Measurements from ENCODE around the gene MTHFR.

MTHFR gene

DNA sequence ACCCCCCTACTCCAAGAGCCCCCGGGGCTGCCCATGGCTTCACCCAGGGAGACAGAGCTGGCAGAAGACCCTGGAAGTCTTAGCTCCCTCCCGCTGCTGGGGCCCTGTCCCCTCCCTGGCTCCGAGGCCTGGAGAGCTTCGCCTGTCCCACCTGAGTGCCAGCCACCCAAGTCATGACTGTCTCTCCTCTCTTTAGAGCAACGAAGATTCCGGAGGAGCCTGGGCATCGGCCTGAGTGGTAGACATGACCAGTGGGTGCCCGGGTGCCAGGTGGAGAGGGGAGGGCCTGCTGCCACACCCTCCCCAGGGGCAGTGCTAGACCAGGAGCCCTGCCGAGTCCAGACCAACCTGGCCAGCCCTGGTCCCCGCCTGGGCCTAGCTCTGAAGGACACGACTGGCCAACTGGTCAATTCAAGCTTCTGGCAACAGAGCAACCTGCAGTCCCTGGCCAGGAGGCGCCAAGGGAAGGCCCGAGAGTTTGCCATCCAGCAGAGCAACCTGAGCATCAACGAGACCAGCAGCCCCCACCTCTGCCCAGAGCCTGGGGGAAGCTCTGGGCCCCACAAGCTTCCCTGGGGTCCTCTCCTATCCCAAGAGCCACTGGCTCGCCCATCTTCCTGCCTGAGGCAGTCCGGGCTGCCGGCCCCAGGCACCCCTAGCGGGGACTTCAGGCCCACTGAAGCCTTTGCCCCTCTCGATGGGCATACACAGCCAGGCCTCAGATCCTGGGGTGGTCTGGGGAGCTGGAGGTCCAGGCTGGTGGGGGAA, 39.9 kb downstream of the MTHFR start:
- Histone ChIP-seq H2BK5ac (ENCODE audit: low read length) (no peak overlapping the region), H3K56ac (ENCODE audit: low read length) (no peak overlapping the region), H3K36me3 (ENCODE audit: control insufficient read depth, insufficient read depth, low read length) (no peaks in the 10 kb centered on the region), H3K27me3 (ENCODE audit: insufficient read depth, low read length, poor library complexity) (no peaks in the 10 kb centered on the region), H3K18ac (ENCODE audit: low read length) (no peak overlapping the region), H4K8ac (ENCODE audit: low read depth, low read length) (no peak overlapping the region), H3K79me2 (ENCODE audit: control insufficient read depth, insufficient read depth, low read length) (no peaks in the 10 kb centered on the region), H3K27ac (ENCODE audit: low read depth, low read length) (no peak overlapping the region), H3K23ac (ENCODE audit: low read length) (no peak overlapping the region), H3K79me1 (ENCODE audit: low read length) (no peaks in the 10 kb centered on the region), H2AK5ac (ENCODE audit: low read length) (no peak overlapping the region), H2BK15ac (replicated peaks; ENCODE audit: low read depth) (no peak overlapping the region), H3K4me3 (ENCODE audit: low read length) (no peak overlapping the region), H3K4me2 (ENCODE audit: low read length) (no peak overlapping the region), H2BK120ac (ENCODE audit: low read depth, low read length) (no peak overlapping the region), H3K9ac (ENCODE audit: low read length) (no peak overlapping the region), H4K5ac (ENCODE audit: low read length) (no peak overlapping the region), H3K4me1 (ENCODE audit: control insufficient read depth, low read depth, low read length) (no peaks in the 10 kb centered on the region), H3K4ac (ENCODE audit: low read depth, low read length) (no peak overlapping the region)
- no CpG with 5 or more reads among the region's 19 CpGs for WGBS (ENCODE audit: extremely low coverage, insufficient coverage, low lambda C conversion rate)
- DNase-seq, result no peak

DNA sequence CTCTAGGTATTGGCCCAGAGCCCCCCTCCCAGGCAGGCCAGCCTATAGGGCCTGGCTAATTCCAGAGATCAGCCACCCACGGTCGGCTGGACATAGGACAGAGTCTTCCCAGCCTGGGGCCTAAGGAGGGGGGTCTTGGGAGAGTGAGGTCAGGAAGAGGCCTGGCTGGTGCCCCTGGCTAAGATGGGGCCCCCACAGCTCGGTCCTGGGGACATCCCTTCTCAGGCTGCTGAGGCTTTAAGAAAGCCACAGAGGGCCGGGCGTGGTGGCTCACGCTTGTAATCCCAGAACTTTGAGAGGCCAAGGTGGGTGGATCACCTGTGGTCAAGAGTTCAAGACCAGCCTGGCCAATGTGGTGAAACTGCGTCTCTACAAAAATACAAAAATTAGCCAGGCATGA, 41.2 kb downstream of the MTHFR start:
- no peak overlapping the region for H3K9ac ChIP-seq (ENCODE audit: low read length)
- no peak overlapping the region for H3K4me2 ChIP-seq (ENCODE audit: low read length)
- no peaks in the 10 kb centered on the region for H3K36me3 ChIP-seq (ENCODE audit: control insufficient read depth, insufficient read depth, low read length)
- H4K5ac ChIP-seq (ENCODE audit: low read length), result no peak overlapping the region
- H3K79me1 ChIP-seq (ENCODE audit: low read length), result no peaks in the 10 kb centered on the region
- no peak overlapping the region for H4K8ac ChIP-seq (ENCODE audit: low read depth, low read length)
- H3K27me3 ChIP-seq (ENCODE audit: insufficient read depth, low read length, poor library complexity), result no peaks in the 10 kb centered on the region
- H2BK15ac ChIP-seq (replicated peaks; ENCODE audit: low read depth), result no peak overlapping the region
- no CpG with 5 or more reads among the region's 7 CpGs for WGBS (ENCODE audit: extremely low coverage, insufficient coverage, low lambda C conversion rate)
- no peak overlapping the region for H3K4me3 ChIP-seq (ENCODE audit: low read length)
- H3K18ac ChIP-seq (ENCODE audit: low read length), result no peak overlapping the region
- H3K56ac ChIP-seq (ENCODE audit: low read length), result no peak overlapping the region
- H3K4ac ChIP-seq (ENCODE audit: low read depth, low read length), result no peak overlapping the region
- H3K79me2 ChIP-seq (ENCODE audit: control insufficient read depth, insufficient read depth, low read length), result no peaks in the 10 kb centered on the region
- H2BK120ac ChIP-seq (ENCODE audit: low read depth, low read length), result no peak overlapping the region
- H3K4me1 ChIP-seq (ENCODE audit: control insufficient read depth, low read depth, low read length), result no peaks in the 10 kb centered on the region
- H2BK5ac ChIP-seq (ENCODE audit: low read length), result no peak overlapping the region
- H3K23ac ChIP-seq (ENCODE audit: low read length), result no peak overlapping the region
- H3K27ac ChIP-seq (ENCODE audit: low read depth, low read length), result no peak overlapping the region
- H2AK5ac ChIP-seq (ENCODE audit: low read length), result no peak overlapping the region
- DNase-seq, result no peak

DNA sequence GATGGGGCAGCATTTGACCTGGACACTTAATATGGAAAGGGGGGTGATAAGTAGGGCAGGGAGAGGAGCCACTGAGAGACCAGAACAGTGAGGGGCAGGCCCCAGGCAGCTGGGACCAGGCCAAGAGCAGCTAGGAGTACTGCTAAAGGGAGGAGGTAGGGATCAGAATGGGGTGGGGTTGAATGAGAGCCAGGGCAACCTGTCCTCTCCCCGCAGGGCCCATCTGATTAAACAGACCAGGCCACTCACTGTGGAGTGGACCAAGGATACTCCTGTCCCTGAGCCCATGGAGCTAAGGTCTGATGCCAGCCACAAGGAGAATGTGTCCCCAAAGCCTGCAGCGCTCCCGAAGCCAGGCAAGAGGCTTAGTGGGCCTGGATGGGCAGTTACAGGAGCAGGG, 41.6 kb downstream of the MTHFR start:
- Histone ChIP-seq H3K36me3 (ENCODE audit: control insufficient read depth, insufficient read depth, low read length) (no peaks in the 10 kb centered on the region), H3K4ac (ENCODE audit: low read depth, low read length) (no peak overlapping the region), H3K27me3 (ENCODE audit: insufficient read depth, low read length, poor library complexity) (no peaks in the 10 kb centered on the region), H4K8ac (ENCODE audit: low read depth, low read length) (no peak overlapping the region), H3K79me1 (ENCODE audit: low read length) (no peaks in the 10 kb centered on the region), H3K4me3 (ENCODE audit: low read length) (no peak overlapping the region), H3K4me1 (ENCODE audit: control insufficient read depth, low read depth, low read length) (no peaks in the 10 kb centered on the region), H3K23ac (ENCODE audit: low read length) (no peak overlapping the region), H3K79me2 (ENCODE audit: control insufficient read depth, insufficient read depth, low read length) (no peaks in the 10 kb centered on the region), H3K4me2 (ENCODE audit: low read length) (no peak overlapping the region), H2BK120ac (ENCODE audit: low read depth, low read length) (no peak overlapping the region), H3K18ac (ENCODE audit: low read length) (no peak overlapping the region), H3K56ac (ENCODE audit: low read length) (no peak overlapping the region), H3K27ac (ENCODE audit: low read depth, low read length) (no peak overlapping the region), H3K9ac (ENCODE audit: low read length) (no peak overlapping the region), H2BK5ac (ENCODE audit: low read length) (no peak overlapping the region), H2BK15ac (replicated peaks; ENCODE audit: low read depth) (no peak overlapping the region), H2AK5ac (ENCODE audit: low read length) (no peak overlapping the region), H4K5ac (ENCODE audit: low read length) (no peak overlapping the region)
- no CpG with 5 or more reads among the region's 3 CpGs for WGBS (ENCODE audit: extremely low coverage, insufficient coverage, low lambda C conversion rate)
- DNase-seq, result no peak

DNA sequence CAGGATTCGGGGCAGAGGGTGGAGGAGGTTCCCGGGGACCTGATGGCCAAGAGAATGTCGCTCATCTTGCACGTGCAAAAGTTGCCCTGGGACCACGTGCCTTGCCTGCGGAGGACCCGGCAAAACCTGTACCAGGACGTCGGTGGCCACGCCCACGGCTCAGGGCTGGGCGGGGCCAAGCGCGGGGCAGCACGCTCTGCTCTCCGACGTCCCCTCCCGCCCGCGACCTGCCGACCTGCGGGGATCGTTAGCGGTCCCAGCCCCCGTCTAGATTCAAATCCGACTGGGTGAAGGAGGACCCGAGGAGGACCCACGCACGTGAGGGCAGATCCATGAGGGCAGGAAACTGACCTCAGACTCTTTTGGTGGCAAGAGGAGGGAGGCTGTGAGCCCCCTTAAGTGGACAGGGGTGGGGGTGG, 43.8 kb downstream of the MTHFR start, which contains the start of gene C1orf167:
Gene C1orf167 (plus strand): TSS at position 206 of the 419 bp plus-strand sequence. CDS start 2,208 bp downstream, outside the sequence.
- Histone ChIP-seq H3K18ac (ENCODE audit: low read length) (no peak within 1 kb of the TSS), H2AK5ac (ENCODE audit: low read length) (no peak within 1 kb of the TSS), H3K79me2 (ENCODE audit: control insufficient read depth, insufficient read depth, low read length) (no peaks in the 10 kb centered on the region), H3K9ac (ENCODE audit: low read length) (no peak within 1 kb of the TSS), H3K4me3 (ENCODE audit: low read length) (no peak within 1 kb of the TSS), H3K79me1 (ENCODE audit: low read length) (no peaks in the 10 kb centered on the region), H3K23ac (ENCODE audit: low read length) (no peak within 1 kb of the TSS), H3K27ac (ENCODE audit: low read depth, low read length) (no peak within 1 kb of the TSS), H4K5ac (ENCODE audit: low read length) (no peak within 1 kb of the TSS), H3K4me2 (ENCODE audit: low read length) (peak within 1 kb of the TSS; percentile 48), H3K36me3 (ENCODE audit: control insufficient read depth, insufficient read depth, low read length) (no peaks in the 10 kb centered on the region), H4K8ac (ENCODE audit: low read depth, low read length) (no peak within 1 kb of the TSS), H3K4me1 (ENCODE audit: control insufficient read depth, low read depth, low read length) (no peaks in the 10 kb centered on the region), H3K4ac (ENCODE audit: low read depth, low read length) (no peak within 1 kb of the TSS), H2BK15ac (replicated peaks; ENCODE audit: low read depth) (no peak within 1 kb of the TSS), H2BK5ac (ENCODE audit: low read length) (no peak within 1 kb of the TSS), H3K27me3 (ENCODE audit: insufficient read depth, low read length, poor library complexity) (no peaks in the 10 kb centered on the region), H3K56ac (ENCODE audit: low read length) (peak within 1 kb of the TSS; percentile 64), H2BK120ac (ENCODE audit: low read depth, low read length) (no peak within 1 kb of the TSS)
- DNase-seq, result peak; percentile 52
- no CpG with 5 or more reads among the region's 29 CpGs for WGBS (ENCODE audit: extremely low coverage, insufficient coverage, low lambda C conversion rate)

DNA sequence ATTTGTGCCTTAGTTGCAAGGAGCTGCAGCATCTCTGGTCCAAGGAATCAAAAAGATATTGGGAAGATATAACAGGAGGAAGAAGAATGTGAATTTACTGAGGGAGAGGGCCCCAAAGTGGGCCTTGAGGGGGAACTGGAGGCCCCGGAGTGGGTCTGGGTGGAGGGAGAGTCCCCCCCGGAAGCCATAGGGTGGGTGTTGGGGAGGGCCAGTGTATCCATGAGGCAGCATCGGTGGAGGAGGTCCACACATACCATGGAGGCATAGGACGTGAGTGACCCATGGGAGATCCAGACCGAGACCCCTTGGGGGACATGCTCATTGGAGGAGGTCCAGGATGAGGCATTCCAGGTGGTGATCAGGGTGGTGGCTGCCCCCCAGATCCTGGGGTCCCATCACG, 44.5 kb downstream of the MTHFR start:
- Histone ChIP-seq H2AK5ac (ENCODE audit: low read length) (no peak overlapping the region), H3K23ac (ENCODE audit: low read length) (no peak overlapping the region), H3K56ac (ENCODE audit: low read length) (no peak overlapping the region), H3K4me3 (ENCODE audit: low read length) (no peak overlapping the region), H2BK15ac (replicated peaks; ENCODE audit: low read depth) (no peak overlapping the region), H2BK5ac (ENCODE audit: low read length) (no peak overlapping the region), H3K27ac (ENCODE audit: low read depth, low read length) (no peak overlapping the region), H3K18ac (ENCODE audit: low read length) (no peak overlapping the region), H2BK120ac (ENCODE audit: low read depth, low read length) (no peak overlapping the region), H4K5ac (ENCODE audit: low read length) (no peak overlapping the region), H3K79me2 (ENCODE audit: control insufficient read depth, insufficient read depth, low read length) (no peaks in the 10 kb centered on the region), H3K4me1 (ENCODE audit: control insufficient read depth, low read depth, low read length) (no peaks in the 10 kb centered on the region), H3K4ac (ENCODE audit: low read depth, low read length) (no peak overlapping the region), H3K27me3 (ENCODE audit: insufficient read depth, low read length, poor library complexity) (no peaks in the 10 kb centered on the region), H3K36me3 (ENCODE audit: control insufficient read depth, insufficient read depth, low read length) (no peaks in the 10 kb centered on the region), H3K79me1 (ENCODE audit: low read length) (no peaks in the 10 kb centered on the region), H3K4me2 (ENCODE audit: low read length) (no peak overlapping the region), H4K8ac (ENCODE audit: low read depth, low read length) (no peak overlapping the region), H3K9ac (ENCODE audit: low read length) (no peak overlapping the region)
- WGBS (ENCODE audit: extremely low coverage, insufficient coverage, low lambda C conversion rate), result no CpG with 5 or more reads among the region's 6 CpGs
- DNase-seq, result no peak

DNA sequence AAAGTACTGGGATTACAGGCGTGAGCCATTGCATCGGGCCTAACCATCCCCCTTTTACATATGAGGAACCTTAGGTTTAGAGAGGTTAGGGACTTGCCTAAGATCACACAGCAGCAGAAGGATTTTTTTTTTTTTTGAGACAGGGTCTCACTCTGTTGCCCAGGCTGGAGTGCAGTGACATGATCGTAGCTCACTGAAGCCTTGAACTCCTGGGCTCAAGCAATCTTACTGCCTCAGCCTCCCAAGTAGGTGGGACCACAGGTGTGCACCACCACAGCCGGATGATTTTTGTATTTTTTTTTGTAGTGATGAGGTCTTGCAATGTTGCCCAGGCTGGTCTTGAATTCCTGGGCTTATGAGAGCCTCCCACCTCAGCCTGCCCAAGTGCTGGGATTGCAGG, 46.0 kb downstream of the MTHFR start:
- Histone ChIP-seq H3K79me2 (ENCODE audit: control insufficient read depth, insufficient read depth, low read length) (no peaks in the 10 kb centered on the region), H3K4me1 (ENCODE audit: control insufficient read depth, low read depth, low read length) (no peaks in the 10 kb centered on the region), H3K9ac (ENCODE audit: low read length) (no peak overlapping the region), H2BK5ac (ENCODE audit: low read length) (no peak overlapping the region), H4K5ac (ENCODE audit: low read length) (no peak overlapping the region), H3K23ac (ENCODE audit: low read length) (no peak overlapping the region), H3K4me2 (ENCODE audit: low read length) (no peak overlapping the region), H2BK15ac (replicated peaks; ENCODE audit: low read depth) (no peak overlapping the region), H3K79me1 (ENCODE audit: low read length) (no peaks in the 10 kb centered on the region), H2AK5ac (ENCODE audit: low read length) (no peak overlapping the region), H3K56ac (ENCODE audit: low read length) (no peak overlapping the region), H3K4me3 (ENCODE audit: low read length) (no peak overlapping the region), H3K27me3 (ENCODE audit: insufficient read depth, low read length, poor library complexity) (no peaks in the 10 kb centered on the region), H3K36me3 (ENCODE audit: control insufficient read depth, insufficient read depth, low read length) (no peaks in the 10 kb centered on the region), H3K18ac (ENCODE audit: low read length) (no peak overlapping the region), H4K8ac (ENCODE audit: low read depth, low read length) (no peak overlapping the region), H3K4ac (ENCODE audit: low read depth, low read length) (no peak overlapping the region), H3K27ac (ENCODE audit: low read depth, low read length) (no peak overlapping the region), H2BK120ac (ENCODE audit: low read depth, low read length) (no peak overlapping the region)
- DNase-seq, result no peak
- WGBS (ENCODE audit: extremely low coverage, insufficient coverage, low lambda C conversion rate), result no CpG with 5 or more reads among the region's 4 CpGs

Measured in mesendoderm (in vitro differentiated cells).